ENCODE measurements around the gene NFAM1.

- no peak for TF ChIP-seq FOXA1 (IDR thresholded peaks at IDR 0.05)
- TF ChIP-seq CTCF (IDR thresholded peaks at IDR 0.05; ENCODE audit: low read depth, low read length, missing input control) = peak; percentile 92
- TF ChIP-seq JUND (IDR thresholded peaks at IDR 0.05) = no peak
- TF ChIP-seq SP1 (IDR thresholded peaks at IDR 0.05) = no peak
- no peak for TF ChIP-seq ZBTB33 (IDR thresholded peaks at IDR 0.05)
These were observed 5.5 kb upstream of the NFAM1 start for GRCh38 chr22:42437488-42438292.

Data from liver (tissue), 3 donors.